ENCODE data around the gene PRSS21. TPM values are rescaled to one million over a fixed set of nuclear protein-coding genes. Genes with fewer than 3 reads are reported as not detected.

Gene PRSS21
- polyA plus RNA-seq, 3 donors, result 2.1 to 9.0 (median 3.1) TPM

GRCh38 chr16:2831203-2831602 lies 14.2 kb downstream of the PRSS21 start:
- Histone ChIP-seq H3K27ac (ENCODE audit: low read depth in 1 of 2, low read length in 2 of 2) (no peak overlapping the region), H3K79me2 (ENCODE audit: insufficient read depth, low read length) (no peaks in the 10 kb centered on the region), H3K4me2 (replicated peaks; ENCODE audit: extremely low read depth, low read length, poor library complexity, severe bottlenecking) (no peak overlapping the region), H3K4me3 (replicated peaks in 1 of 3; ENCODE audit: low read depth in 2 of 3, low read length in 3 of 3) (no peak overlapping the region), H3K4me1 (ENCODE audit: control insufficient read depth in 1 of 2, insufficient read depth in 2 of 2, low read length in 2 of 2) (peaks cover 14 to 18% of the 10 kb centered on the region in 2 donors), H3K27me3 (ENCODE audit: control insufficient read depth in 2 of 2, insufficient read depth in 2 of 2, low read length in 2 of 2) (no peaks in the 10 kb centered on the region), H3K9me3 (replicated peaks in 1 of 2; ENCODE audit: control insufficient read depth in 1 of 2, insufficient read depth in 1 of 2, low read length in 2 of 2) (peaks cover 0 to 4% of the 10 kb centered on the region in 2 donors), H3K36me3 (replicated peaks in 1 of 2; ENCODE audit: control insufficient read depth in 1 of 2, insufficient read depth in 2 of 2, low read length in 2 of 2) (no peaks in the 10 kb centered on the region), H2AFZ (ENCODE audit: insufficient read depth, low read depth, low read length, poor library complexity, severe bottlenecking) (no peak overlapping the region), H3K9ac (ENCODE audit: insufficient read depth, low read length, poor library complexity, severe bottlenecking) (no peak overlapping the region), H4K20me1 (ENCODE audit: insufficient read depth, low read length) (no peaks in the 10 kb centered on the region)
- 95% methylated on average over 9 of the region's 15 CpGs for WGBS (ENCODE audit: insufficient coverage)
- Mint-ChIP-seq H3K27me3 (ENCODE audit: low read depth in 3 of 3) (peaks cover 0 to 9% (median 9%) of the 10 kb centered on the region in 3 donors), H3K9me3 (peaks cover 1 to 11% (median 6%) of the 10 kb centered on the region in 7 donors), H3K27ac (no peak overlapping the region), H3K4me1 (peaks cover 12% of the 10 kb centered on the region), H3K4me3 (no peak overlapping the region), H3K36me3 (no peaks in the 10 kb centered on the region)
- DNase-seq, result no peak
- TF ChIP-seq CTCF (IDR thresholded peaks at IDR 0.05), result no peak
- intact Hi-C loops (cut with micrococcal nuclease), result no loop called here

GRCh38 chr16:2833776-2834175 lies 16.7 kb downstream of the PRSS21 start:
- no peak overlapping the region for H3K4me3 ChIP-seq (replicated peaks in 1 of 3; ENCODE audit: low read depth in 2 of 3, low read length in 3 of 3)
- no peaks in the 10 kb centered on the region for H3K27me3 ChIP-seq (ENCODE audit: control insufficient read depth in 2 of 2, insufficient read depth in 2 of 2, low read length in 2 of 2)
- no peak for TF ChIP-seq CTCF (IDR thresholded peaks at IDR 0.05)
- H3K79me2 ChIP-seq (ENCODE audit: insufficient read depth, low read length), result no peaks in the 10 kb centered on the region
- H3K9me3 ChIP-seq (replicated peaks in 1 of 2; ENCODE audit: control insufficient read depth in 1 of 2, insufficient read depth in 1 of 2, low read length in 2 of 2), result peaks cover 0 to 4% of the 10 kb centered on the region in 2 donors
- intact Hi-C loops (cut with micrococcal nuclease), result no loop called here
- Mint-ChIP-seq H3K27me3 (ENCODE audit: low read depth in 3 of 3) (peaks cover 7 to 11% (median 10%) of the 10 kb centered on the region in 3 donors), H3K36me3 (no peaks in the 10 kb centered on the region), H3K27ac (no peak overlapping the region), H3K4me3 (no peak overlapping the region), H3K9me3 (peaks cover 1 to 11% (median 6%) of the 10 kb centered on the region in 7 donors), H3K4me1 (peaks cover 12% of the 10 kb centered on the region)
- H2AFZ ChIP-seq (ENCODE audit: insufficient read depth, low read depth, low read length, poor library complexity, severe bottlenecking), result no peak overlapping the region
- no peaks in the 10 kb centered on the region for H3K36me3 ChIP-seq (replicated peaks in 1 of 2; ENCODE audit: control insufficient read depth in 1 of 2, insufficient read depth in 2 of 2, low read length in 2 of 2)
- H3K4me1 ChIP-seq (ENCODE audit: control insufficient read depth in 1 of 2, insufficient read depth in 2 of 2, low read length in 2 of 2), result peaks cover 14 to 18% of the 10 kb centered on the region in 2 donors
- no peak overlapping the region for H3K9ac ChIP-seq (ENCODE audit: insufficient read depth, low read length, poor library complexity, severe bottlenecking)
- H3K27ac ChIP-seq (ENCODE audit: low read depth in 1 of 2, low read length in 2 of 2), result no peak overlapping the region
- H3K4me2 ChIP-seq (replicated peaks; ENCODE audit: extremely low read depth, low read length, poor library complexity, severe bottlenecking), result no peak overlapping the region
- no peaks in the 10 kb centered on the region for H4K20me1 ChIP-seq (ENCODE audit: insufficient read depth, low read length)
- WGBS (ENCODE audit: insufficient coverage), result 50% methylated on average over 2 of the region's 7 CpGs
- no peak for DNase-seq
